Lower lobe of right lung (tissue), 2 donors: ENCODE data around the gene NXN. TPM values are rescaled to one million over a fixed set of nuclear protein-coding genes. Genes with fewer than 3 reads are reported as not detected.
"Not testable (repeated sequence)": the region's sequence is repeated elsewhere in the genome, so short reads cannot be mapped to it uniquely, and the experiment has no call there.

Experiments used
- ATAC-seq, 2 donors: fragments of 200-7000 bp; cut with Tn5 transposase; one replicate each; pipeline ENCODE4 v1.9.1; 2020 to 2022; ENCODE audit warnings: mild to moderate bottlenecking in 2 of 2, moderate library complexity in 2 of 2
- DNase-seq: peaks from one replicate; pipeline ENCODE4 v3.0.0-alpha.2; 2020
- H3K27ac ChIP-seq: fragments of 200-600 bp; one replicate; pipeline ENCODE4 v1.8.0; 2022
- H3K27me3 ChIP-seq: fragments of 200-600 bp; one replicate; pipeline ENCODE4 v1.8.0; 2022; ENCODE audit warnings: low read depth
- H3K36me3 ChIP-seq: fragments of 200-600 bp; one replicate; pipeline ENCODE4 v1.8.0; 2022; ENCODE audit warnings: mild to moderate bottlenecking
- H3K4me1 ChIP-seq: fragments of 200-600 bp; one replicate; pipeline ENCODE4 v1.8.0; 2022
- H3K4me3 ChIP-seq: fragments of 200-600 bp; one replicate; pipeline ENCODE4 v1.8.0; 2022; ENCODE audit warnings: mild to moderate bottlenecking
- H3K9me3 ChIP-seq: fragments of 200-600 bp; one replicate; pipeline ENCODE4 v1.8.0; 2022
- CTCF ChIP-seq: fragments of 200-600 bp; IDR thresholded peaks from one replicate; pipeline ENCODE4 v1.8.0; 2022; ENCODE audit warnings: antibody characterized with exemption, mild to moderate bottlenecking
- intact Hi-C: fragments of 100-400 bp; cut with DNase I; formaldehyde crosslinking; loops from one replicate; pipeline ENCODE4 v1.11.0; 2022
- total RNA-seq: library from RNA; stranded (reverse); fragmentation: NEBNext Ultra II Directional; extraction: Animal tissue kit (Norgen Biotek cat#: 25700); gene quantifications from one replicate; pipeline ENCODE4 v1.2.1, GENCODE V29; 2021
- donor health status: DM: no; HTN: yes; CAD: no; lungs with severe emphysema.

Gene NXN
- total RNA-seq, 1 donor from 2014 or later: 42.6 TPM

GRCh38 chr17:830381-830780 lies 149.2 kb downstream of the NXN start:
- no peak overlapping the region for H3K27ac ChIP-seq
- intact Hi-C loops: no loop called here
- no peaks in the 10 kb centered on the region for H3K4me1 ChIP-seq
- TF ChIP-seq CTCF: no peak
- DNase-seq (no peak), ATAC-seq (no peak)
- peaks cover 5% of the 10 kb centered on the region for H3K36me3 ChIP-seq
- H3K9me3 ChIP-seq: no peaks in the 10 kb centered on the region
- no peak overlapping the region for H3K4me3 ChIP-seq
- H3K27me3 ChIP-seq: no peaks in the 10 kb centered on the region

GRCh38 chr17:829614-830013 lies 150.0 kb downstream of the NXN start:
- H3K27me3 ChIP-seq, ATAC-seq, H3K4me3 ChIP-seq, H3K4me1 ChIP-seq, H3K9me3 ChIP-seq, H3K27ac ChIP-seq, intact Hi-C loops, DNase-seq: not testable (repeated sequence)
- peaks cover 11% of the 10 kb centered on the region for H3K36me3 ChIP-seq

GRCh38 chr17:828761-829160 lies 150.8 kb downstream of the NXN start:
- Histone ChIP-seq H3K4me1 (no peaks in the 10 kb centered on the region), H3K27me3 (no peaks in the 10 kb centered on the region), H3K9me3 (no peaks in the 10 kb centered on the region), H3K36me3 (peaks cover 16% of the 10 kb centered on the region), H3K4me3 (no peak overlapping the region), H3K27ac (no peak overlapping the region)
- intact Hi-C loops: no loop called here
- ATAC-seq: no peak
- no peak for TF ChIP-seq CTCF
- DNase-seq: no peak

- Histone ChIP-seq H3K27me3 (no peaks in the 10 kb centered on the region), H3K9me3 (no peaks in the 10 kb centered on the region), H3K27ac (no peak overlapping the region), H3K4me1 (no peaks in the 10 kb centered on the region), H3K4me3 (no peak overlapping the region), H3K36me3 (peaks cover 34% of the 10 kb centered on the region)
- ATAC-seq (no peak), DNase-seq (no peak)
- no peak for TF ChIP-seq CTCF
- intact Hi-C loops: no loop called here
Measured at GRCh38 chr17:826778-827177, 152.8 kb downstream of the NXN start.

GRCh38 chr17:825216-825615 lies 154.4 kb downstream of the NXN start:
- H3K9me3 ChIP-seq: no peaks in the 10 kb centered on the region
- no peak for DNase-seq
- no peak for TF ChIP-seq CTCF
- intact Hi-C loops: no loop called here
- no peak overlapping the region for H3K4me3 ChIP-seq
- no peaks in the 10 kb centered on the region for H3K27me3 ChIP-seq
- peak in 1 of 2 donors; percentile 14 for ATAC-seq
- no peak overlapping the region for H3K27ac ChIP-seq
- no peaks in the 10 kb centered on the region for H3K4me1 ChIP-seq
- H3K36me3 ChIP-seq: peaks cover 38% of the 10 kb centered on the region

GRCh38 chr17:824378-824777 lies 155.2 kb downstream of the NXN start:
- Histone ChIP-seq H3K27me3 (no peaks in the 10 kb centered on the region), H3K36me3 (peaks cover 46% of the 10 kb centered on the region), H3K27ac (no peak overlapping the region), H3K9me3 (no peaks in the 10 kb centered on the region), H3K4me3 (no peak overlapping the region), H3K4me1 (no peaks in the 10 kb centered on the region)
- DNase-seq (no peak), ATAC-seq (no peak)
- TF ChIP-seq CTCF: no peak
- intact Hi-C loops: no loop called here
